Suprapubic skin (tissue), 4 donors: Measurements from ENCODE around the gene DAAM2.

ENCODE experiments used
- CTCF ChIP-seq, 2 donors: fragments of 200-600 bp in 1 of 2; fragments of 450-650 bp in 1 of 2; sonication (generic) in 1 of 2; IDR thresholded peaks; one replicate each; pipeline ENCODE4 v1.5.1; 2016 to 2019; ENCODE audit warnings: antibody characterized with exemption in 2 of 2, mild to moderate bottlenecking in 1 of 2, moderate library complexity in 1 of 2
- EP300 ChIP-seq: sonication (generic); formaldehyde crosslinking; IDR thresholded peaks from one replicate; pipeline ENCODE4 v1.6.1; 2017; ENCODE audit warnings: antibody characterized with exemption
- POLR2A ChIP-seq, 2 donors: fragments of 450-650 bp; IDR thresholded peaks; one replicate each; pipeline ENCODE4 v1.6.1; 2017; ENCODE audit warnings: antibody characterized with exemption in 2 of 2, mild to moderate bottlenecking in 2 of 2, moderate library complexity in 2 of 2
- POLR2AphosphoS5 ChIP-seq, 3 donors: sonication (generic); formaldehyde crosslinking; IDR thresholded peaks; one replicate each; pipeline ENCODE4 v1.6.1; 2017; ENCODE audit warnings: antibody characterized with exemption in 3 of 3

GRCh38 chr6:39902786-39903465 is 110.8 kb downstream of the DAAM2 start:
- TF ChIP-seq CTCF (IDR thresholded peaks at IDR 0.05) (no peak), POLR2AphosphoS5 (IDR thresholded peaks at IDR 0.05) (no peak), EP300 (no peak), POLR2A (IDR thresholded peaks at IDR 0.05) (no peak)
